Measurements from ENCODE around the gene CCDC91.

- TF ChIP-seq CTCF (IDR thresholded peaks at IDR 0.05) (no peak), POLR2A (IDR thresholded peaks at IDR 0.05) (no peak)
These were observed 75.3 kb downstream of the CCDC91 start for GRCh38 chr12:28265435-28266042.
